Measurements from ENCODE around the gene FAM227A. TPM values are rescaled to one million over a fixed set of nuclear protein-coding genes. Genes with fewer than 3 reads are reported as not detected.

The FAM227A gene
- total and polyA plus RNA-seq, 2 experiments from 2014 or later, result 0.51 to 2.9 TPM

DNA sequence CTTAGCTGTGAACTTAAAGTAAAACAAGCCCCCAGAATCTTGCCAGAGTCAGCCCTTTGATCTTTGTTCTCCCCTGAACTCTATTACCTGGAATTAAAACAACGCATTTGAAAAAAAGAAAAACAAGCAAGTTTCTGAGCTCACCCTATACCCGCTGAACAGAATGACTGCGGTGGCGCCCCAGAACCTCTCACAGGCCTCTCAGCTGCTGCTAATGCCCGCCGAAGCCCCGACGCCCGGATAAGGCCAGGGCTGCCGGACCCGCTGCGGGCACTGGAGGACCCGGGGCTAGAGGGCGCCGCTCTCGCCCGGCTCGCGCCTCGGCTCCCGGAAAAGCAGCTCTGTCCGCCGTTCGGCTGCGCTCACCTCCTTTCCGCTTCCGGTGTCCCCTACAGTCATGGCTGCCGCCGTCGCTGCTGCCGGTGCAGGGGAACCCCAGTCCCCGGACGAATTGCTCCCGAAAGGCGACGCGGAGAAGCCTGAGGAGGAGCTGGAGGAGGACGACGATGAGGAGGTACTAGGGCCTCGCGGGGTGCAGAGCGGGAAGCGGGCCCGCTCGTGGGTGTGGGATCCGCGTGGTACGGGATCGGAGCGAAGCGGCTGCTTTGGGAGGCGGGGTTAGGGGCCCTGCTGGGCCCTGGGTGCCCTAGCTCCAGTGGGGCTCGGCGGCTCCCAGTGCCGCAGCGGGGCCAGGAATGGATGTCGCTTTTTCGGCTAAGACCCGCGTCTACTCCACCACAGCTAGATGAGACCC, 25.6 kb upstream of the FAM227A start, which contains the start of gene TOMM22:
TSS of gene TOMM22 (plus strand) at position 376 of the 754 bp plus-strand sequence. CDS start at position 398, 22 bp downstream.
- Histone ChIP-seq H2AFZ (peak within 1 kb of the TSS; percentile 71), H4K20me1 (ENCODE audit: insufficient read depth, poor library complexity, severe bottlenecking) (no peaks in the 10 kb centered on the region), H3K9me2 (replicated peaks; ENCODE audit: insufficient read depth) (no peaks in the 10 kb centered on the region), H3K27ac (peak within 1 kb of the TSS; percentile 78), H3K4me1 (ENCODE audit: insufficient read depth) (peaks cover 4% of the 10 kb centered on the region), H3K36me3 (replicated peaks; ENCODE audit: insufficient read depth, low read depth) (peaks cover 4% of the 10 kb centered on the region), H3K9me3 (ENCODE audit: low read depth) (no peaks in the 10 kb centered on the region), H3K4me2 (peak within 1 kb of the TSS; percentile 96), H3K4me3 (peak within 1 kb of the TSS; percentile 96), H3K27me3 (no peaks in the 10 kb centered on the region), H3K79me2 (peaks cover 17% of the 10 kb centered on the region)
- DNase-seq (ENCODE audit: low spot score), result peak; percentile 95
- WGBS (ENCODE audit: low lambda C conversion rate, missing lambda C conversion rate), result under 1% methylated on average over 60 of the region's 60 CpGs
- no peak for TF ChIP-seq EZH2phosphoT487 (IDR thresholded peaks at IDR 0.05; ENCODE audit: low read depth, severe bottlenecking, unreplicated experiment)
- TF ChIP-seq, protein P1, sequence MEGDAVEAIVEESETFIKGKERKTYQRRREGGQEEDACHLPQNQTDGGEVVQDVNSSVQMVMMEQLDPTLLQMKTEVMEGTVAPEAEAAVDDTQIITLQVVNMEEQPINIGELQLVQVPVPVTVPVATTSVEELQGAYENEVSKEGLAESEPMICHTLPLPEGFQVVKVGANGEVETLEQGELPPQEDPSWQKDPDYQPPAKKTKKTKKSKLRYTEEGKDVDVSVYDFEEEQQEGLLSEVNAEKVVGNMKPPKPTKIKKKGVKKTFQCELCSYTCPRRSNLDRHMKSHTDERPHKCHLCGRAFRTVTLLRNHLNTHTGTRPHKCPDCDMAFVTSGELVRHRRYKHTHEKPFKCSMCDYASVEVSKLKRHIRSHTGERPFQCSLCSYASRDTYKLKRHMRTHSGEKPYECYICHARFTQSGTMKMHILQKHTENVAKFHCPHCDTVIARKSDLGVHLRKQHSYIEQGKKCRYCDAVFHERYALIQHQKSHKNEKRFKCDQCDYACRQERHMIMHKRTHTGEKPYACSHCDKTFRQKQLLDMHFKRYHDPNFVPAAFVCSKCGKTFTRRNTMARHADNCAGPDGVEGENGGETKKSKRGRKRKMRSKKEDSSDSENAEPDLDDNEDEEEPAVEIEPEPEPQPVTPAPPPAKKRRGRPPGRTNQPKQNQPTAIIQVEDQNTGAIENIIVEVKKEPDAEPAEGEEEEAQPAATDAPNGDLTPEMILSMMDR (IDR thresholded peaks at IDR 0.05; ENCODE audit: poor library complexity), result peak; percentile 89

DNA sequence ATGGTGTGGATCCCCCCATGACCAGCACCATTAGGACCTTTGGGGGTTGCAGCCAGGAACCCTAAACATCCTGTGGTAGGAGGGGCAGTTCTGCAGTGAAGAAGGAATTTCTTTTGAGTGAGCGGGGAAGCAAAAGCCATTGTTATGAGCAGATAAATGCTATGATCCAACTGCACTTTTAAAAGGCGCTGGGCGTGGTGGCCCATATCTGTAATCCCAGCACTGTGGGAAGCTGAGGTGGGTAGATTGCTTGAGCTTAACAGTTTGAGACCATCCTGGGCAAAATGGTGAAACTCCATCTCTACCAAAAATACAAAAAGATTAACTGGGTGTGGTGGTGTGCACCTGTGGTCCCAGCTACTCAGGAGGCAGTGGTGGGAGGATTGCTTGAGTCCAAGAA, 19.6 kb upstream of the FAM227A start:
- 93% methylated on average over 3 of the region's 3 CpGs for WGBS (ENCODE audit: low lambda C conversion rate, missing lambda C conversion rate)
- no peaks in the 10 kb centered on the region for H3K9me3 ChIP-seq (ENCODE audit: low read depth)
- no peak overlapping the region for H3K4me2 ChIP-seq
- no peak for DNase-seq (ENCODE audit: low spot score)
- no peaks in the 10 kb centered on the region for H3K27me3 ChIP-seq
- no peaks in the 10 kb centered on the region for H3K4me1 ChIP-seq (ENCODE audit: insufficient read depth)
- H2AFZ ChIP-seq, result no peak overlapping the region
- TF ChIP-seq, protein P1 (IDR thresholded peaks at IDR 0.05; ENCODE audit: poor library complexity), result no peak
- TF ChIP-seq EZH2phosphoT487 (IDR thresholded peaks at IDR 0.05; ENCODE audit: low read depth, severe bottlenecking, unreplicated experiment) (no peak), EZH2 (IDR thresholded peaks at IDR 0.05; ENCODE audit: borderline replicate concordance) (no peak)
- H3K79me2 ChIP-seq, result no peaks in the 10 kb centered on the region
- no peak overlapping the region for H3K27ac ChIP-seq
- no peaks in the 10 kb centered on the region for H3K36me3 ChIP-seq (replicated peaks; ENCODE audit: insufficient read depth, low read depth)
- H3K9me2 ChIP-seq (replicated peaks; ENCODE audit: insufficient read depth), result no peaks in the 10 kb centered on the region
- H3K4me3 ChIP-seq, result no peak overlapping the region
- H4K20me1 ChIP-seq (ENCODE audit: insufficient read depth, poor library complexity, severe bottlenecking), result no peaks in the 10 kb centered on the region

DNA sequence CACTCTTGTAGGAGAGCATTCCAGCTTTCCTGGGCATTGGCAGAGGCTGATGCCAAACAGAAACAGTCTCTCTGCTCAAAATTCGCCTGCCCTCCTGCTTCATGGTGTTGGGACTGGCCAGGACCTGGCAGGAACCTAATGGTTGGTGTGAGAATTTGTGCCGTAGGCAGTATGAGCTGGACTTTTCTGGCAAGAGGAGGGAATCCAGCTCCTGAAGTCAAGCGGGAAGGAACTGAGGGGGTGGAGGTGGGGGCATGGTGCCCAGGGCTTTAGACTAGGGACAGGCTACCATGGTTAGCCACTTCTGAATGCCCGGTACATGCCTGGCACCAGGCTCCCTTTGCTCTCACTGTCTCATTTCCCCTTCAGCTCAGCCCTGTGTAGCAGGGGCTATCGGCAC, 18.7 kb upstream of the FAM227A start:
- no peaks in the 10 kb centered on the region for H3K4me1 ChIP-seq (ENCODE audit: insufficient read depth)
- no peaks in the 10 kb centered on the region for H4K20me1 ChIP-seq (ENCODE audit: insufficient read depth, poor library complexity, severe bottlenecking)
- WGBS (ENCODE audit: low lambda C conversion rate, missing lambda C conversion rate), result 98% methylated on average over 5 of the region's 5 CpGs
- TF ChIP-seq EZH2 (IDR thresholded peaks at IDR 0.05; ENCODE audit: borderline replicate concordance) (no peak), EZH2phosphoT487 (IDR thresholded peaks at IDR 0.05; ENCODE audit: low read depth, severe bottlenecking, unreplicated experiment) (no peak)
- TF ChIP-seq, protein P1 (IDR thresholded peaks at IDR 0.05; ENCODE audit: poor library complexity), result no peak
- DNase-seq (ENCODE audit: low spot score), result no peak
- no peaks in the 10 kb centered on the region for H3K9me3 ChIP-seq (ENCODE audit: low read depth)
- H3K79me2 ChIP-seq, result no peaks in the 10 kb centered on the region
- H3K4me2 ChIP-seq, result no peak overlapping the region
- H3K4me3 ChIP-seq, result no peak overlapping the region
- no peak overlapping the region for H3K27ac ChIP-seq
- no peak overlapping the region for H2AFZ ChIP-seq
- no peaks in the 10 kb centered on the region for H3K36me3 ChIP-seq (replicated peaks; ENCODE audit: insufficient read depth, low read depth)
- no peaks in the 10 kb centered on the region for H3K9me2 ChIP-seq (replicated peaks; ENCODE audit: insufficient read depth)
- no peaks in the 10 kb centered on the region for H3K27me3 ChIP-seq

Measured in hepatocyte (in vitro differentiated cells).